CD4-positive, alpha-beta T cell treated with Interleukin-15 for 4 hours (primary cell): ENCODE results near the gene SUB1.
"Not testable (repeated sequence)": the region's sequence is repeated elsewhere in the genome, so short reads cannot be mapped to it uniquely, and the experiment has no call there.

Source experiments
- DNase-seq: peaks from one replicate; pipeline ENCODE4 v3.0.0-alpha.2; 2020; ENCODE audit warnings: low spot score

SUB1 gene

GRCh38 chr5:32600054-32600622 is 14.8 kb downstream of the SUB1 start:
- DNase-seq = no peak

DNA sequence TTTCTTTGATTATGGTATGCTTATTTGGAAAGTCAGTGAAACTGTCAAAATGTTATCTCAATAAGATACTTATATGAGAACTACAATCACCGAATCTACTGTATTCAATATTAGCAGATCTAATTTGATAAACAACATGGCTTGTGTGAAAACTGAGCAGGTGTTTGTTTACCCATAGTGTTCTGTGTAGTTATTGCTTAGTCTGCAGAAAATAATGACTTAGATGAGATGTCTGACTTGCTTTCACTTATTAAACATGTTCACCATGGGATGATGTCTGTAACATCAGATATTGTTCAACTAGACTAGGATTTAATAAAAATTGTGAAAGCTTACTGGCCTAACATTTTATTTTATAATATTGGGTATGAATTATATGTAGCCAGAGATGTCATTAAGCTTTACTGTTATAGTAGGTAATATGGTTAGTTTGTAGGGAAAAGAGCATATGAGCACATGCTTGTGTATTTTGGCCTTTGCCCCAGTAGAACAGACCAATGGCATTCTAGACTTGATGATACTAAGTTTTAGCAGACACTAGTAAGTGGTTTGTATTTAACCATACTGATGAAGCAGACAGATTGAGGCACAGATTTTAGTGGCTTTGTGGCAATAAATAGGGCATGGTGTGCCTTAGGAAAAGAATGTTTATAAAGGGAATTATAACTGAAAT is 16.4 kb downstream of the SUB1 start:
- DNase-seq = no peak

DNA sequence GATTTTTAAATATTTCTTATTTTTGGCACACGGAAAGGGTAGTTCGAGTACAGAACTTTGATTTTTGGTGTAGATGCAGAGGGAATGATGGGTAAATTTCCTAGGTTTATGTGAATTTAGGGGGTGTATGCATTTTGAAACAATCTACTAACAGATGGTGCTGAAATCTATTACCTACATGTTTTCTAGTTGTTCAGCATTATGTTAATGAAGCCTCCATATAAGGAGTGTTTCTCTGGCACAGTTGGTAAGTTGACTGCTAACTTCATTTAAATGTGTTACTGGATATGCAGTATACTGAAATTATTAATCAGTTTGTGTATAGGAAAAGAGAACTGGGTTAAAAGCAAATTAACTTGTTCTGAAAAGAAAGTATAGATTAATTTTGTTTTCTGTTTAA is 17.5 kb downstream of the SUB1 start:
- no peak for DNase-seq

- DNase-seq = no peak
Observed at GRCh38 chr5:32604800-32605765, 19.7 kb downstream of the SUB1 start.

GRCh38 chr5:32605766-32606152 is 20.4 kb downstream of the SUB1 start:
- no peak for DNase-seq

DNA sequence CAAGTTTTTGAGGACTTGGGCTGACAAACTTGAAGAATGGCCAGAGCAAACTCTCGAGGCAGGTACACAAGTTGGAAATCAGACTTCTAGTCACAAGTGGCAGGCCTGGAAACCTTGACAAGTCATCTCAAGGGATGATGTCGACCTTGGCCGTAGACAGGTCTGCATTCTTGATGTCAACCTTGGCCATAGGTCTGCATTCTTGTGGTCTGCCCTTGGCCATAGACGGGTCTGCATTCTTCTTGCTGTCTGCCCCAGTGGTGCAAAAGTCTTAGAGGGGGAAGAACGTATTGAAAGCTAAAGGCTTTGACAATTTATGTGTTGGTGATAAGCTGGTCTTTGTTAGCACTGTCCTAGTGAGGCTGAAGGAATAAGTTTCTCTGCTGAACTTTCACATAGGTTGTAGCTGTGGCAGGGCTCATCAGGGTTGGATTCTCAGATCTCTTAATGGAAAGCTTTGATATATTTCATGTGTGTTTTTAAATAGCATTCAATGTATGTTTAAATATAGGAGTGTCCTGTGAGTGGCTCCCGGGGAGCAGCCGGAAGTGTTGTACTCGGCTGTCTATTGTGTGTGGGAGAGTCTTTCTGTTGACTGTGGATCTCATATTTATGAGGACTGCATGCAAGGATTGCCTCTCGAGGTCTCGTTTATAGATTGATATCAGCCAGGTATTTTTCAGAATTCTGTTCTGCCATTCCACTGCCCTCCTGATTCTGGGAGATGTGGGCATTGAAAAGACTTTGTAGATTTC is 27.0 kb downstream of the SUB1 start:
- no peak for DNase-seq

GRCh38 chr5:32613050-32613672 is 27.8 kb downstream of the SUB1 start:
- peak; percentile 84 for DNase-seq

DNA sequence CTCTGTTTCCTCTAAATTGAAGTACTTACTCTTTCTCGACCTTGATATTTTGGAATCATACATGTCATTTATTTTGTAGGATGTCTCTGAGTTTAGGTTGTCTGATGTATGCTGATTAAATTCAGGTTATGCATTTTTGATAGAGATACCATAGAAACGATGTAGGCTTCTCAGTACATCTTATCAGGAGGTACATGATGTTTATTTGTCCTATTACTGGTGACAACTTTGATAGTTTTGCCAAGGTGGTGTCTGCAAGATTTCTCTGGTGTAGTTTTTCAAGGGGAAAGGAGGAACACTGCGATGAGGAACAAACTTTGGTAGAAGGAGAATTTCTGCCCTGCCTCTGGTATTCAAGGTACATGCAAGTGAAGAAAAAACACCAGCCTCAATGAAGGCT is 29.9 kb downstream of the SUB1 start:
- no peak for DNase-seq

DNA sequence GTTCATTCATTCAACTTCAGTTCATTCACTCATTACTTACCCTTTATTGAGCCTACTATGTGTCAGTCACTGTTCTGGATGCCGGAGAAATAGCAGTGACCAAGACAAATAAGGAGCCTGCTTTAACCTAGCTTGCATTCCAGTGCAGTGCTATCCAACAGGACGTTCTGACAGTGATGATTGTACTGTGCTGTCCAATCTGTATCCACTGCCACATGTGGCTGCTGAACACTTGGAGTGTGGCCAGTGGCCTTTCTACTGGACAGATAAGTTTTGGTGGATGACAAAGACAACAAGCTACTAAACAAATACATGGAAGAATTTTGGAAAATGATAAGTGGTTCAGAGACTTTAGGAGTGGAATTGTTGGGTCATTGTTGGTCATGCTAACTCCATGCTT is 33.6 kb downstream of the SUB1 start:
- DNase-seq = no peak

- no peak for DNase-seq
Observed at GRCh38 chr5:32621256-32621655, 35.9 kb downstream of the SUB1 start.

DNA sequence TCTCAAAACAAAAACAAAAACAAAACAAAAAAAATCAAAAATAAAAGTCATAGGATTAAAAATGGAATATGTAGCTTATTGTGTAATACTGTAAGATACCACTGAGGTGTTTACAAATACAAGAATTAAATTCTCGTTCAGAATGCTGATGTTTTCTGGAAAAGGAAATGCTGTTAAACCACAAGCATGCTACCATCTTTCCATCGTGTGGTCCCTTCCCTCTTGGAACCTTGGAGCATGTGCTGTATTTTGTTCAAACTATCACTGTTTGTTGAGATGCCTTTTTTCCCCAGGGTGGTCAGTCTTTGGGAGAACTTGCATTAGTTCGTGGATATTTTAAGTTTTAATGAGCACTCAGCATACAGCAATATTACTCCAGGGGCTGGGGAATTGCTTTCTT is 39.7 kb downstream of the SUB1 start:
- DNase-seq = no peak

- DNase-seq = no peak
Observed at GRCh38 chr5:32625547-32625946, 40.2 kb downstream of the SUB1 start.

DNA sequence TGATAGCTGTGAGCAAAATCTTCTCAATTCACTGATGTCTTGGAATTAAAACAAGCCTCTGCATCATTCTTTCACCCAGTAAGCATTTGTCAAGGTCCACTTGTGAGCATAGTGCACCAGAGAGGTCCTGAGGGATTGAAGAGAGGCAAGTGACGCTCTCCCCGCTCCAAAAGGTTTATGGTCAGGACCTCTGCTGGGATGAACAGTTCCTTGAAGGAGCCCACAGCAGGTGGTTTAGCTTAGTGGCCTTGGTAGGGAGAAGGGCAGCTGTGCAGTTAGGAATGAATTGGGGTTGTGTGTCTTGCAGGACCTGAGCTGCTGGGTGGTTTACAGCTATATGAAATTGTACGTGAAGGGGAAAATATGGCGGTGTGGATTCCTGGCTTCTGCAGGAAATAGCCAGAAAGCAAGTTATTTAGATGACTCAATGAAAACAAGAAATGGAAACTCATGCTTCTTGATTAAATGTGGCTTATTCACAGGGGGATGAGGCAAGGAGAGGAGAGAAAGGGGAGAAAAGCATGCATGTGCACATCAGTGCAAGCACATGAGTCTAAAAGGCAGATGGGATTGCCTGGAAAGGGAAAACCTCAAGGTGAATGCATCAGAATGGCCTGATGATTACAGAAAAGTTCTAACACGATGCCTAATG is 42.0 kb downstream of the SUB1 start:
- DNase-seq = no peak

DNA sequence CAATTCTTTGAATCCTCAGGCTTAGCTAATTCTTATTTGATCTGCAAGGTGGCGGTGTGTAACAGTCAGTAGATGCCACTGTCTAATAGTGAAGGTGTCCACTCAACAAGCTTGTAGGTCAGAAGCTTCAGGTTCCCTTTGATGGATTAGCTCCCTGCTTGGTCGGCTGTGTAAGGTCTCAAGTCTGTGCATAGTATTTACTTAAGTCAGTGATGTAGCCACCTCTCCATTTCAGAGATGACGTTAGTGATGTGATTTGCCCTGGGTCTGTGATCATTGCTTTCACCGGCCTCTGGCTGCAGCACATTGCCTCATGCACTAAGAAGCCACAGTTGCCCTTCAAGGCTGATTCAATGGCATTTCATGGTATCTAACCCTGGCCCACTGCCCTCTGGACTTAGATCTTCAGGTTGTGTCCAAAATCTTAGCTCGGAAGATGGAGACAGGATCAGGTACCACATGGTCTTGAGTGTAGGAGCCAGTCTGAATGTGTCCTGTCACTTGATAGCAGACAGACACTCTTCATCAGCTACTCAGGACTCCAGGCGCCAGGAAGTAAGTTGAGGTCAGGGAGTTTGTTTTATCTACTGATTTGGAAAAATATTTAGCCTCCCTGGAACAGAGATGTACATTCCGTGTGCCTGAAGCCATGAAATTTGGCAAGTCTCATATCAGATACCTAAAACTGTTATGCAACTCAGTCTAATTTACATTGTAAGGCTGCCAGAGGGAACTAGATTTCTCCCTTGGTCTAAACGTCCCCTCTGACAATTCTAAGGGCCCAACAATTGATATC is 42.9 kb downstream of the SUB1 start:
- DNase-seq = no peak

GRCh38 chr5:32630867-32631491 is 45.6 kb downstream of the SUB1 start:
- no peak for DNase-seq

- not testable (repeated sequence) for DNase-seq
Observed at GRCh38 chr5:32633017-32633416, 47.7 kb downstream of the SUB1 start.

GRCh38 chr5:32638309-32638708 is 53.0 kb downstream of the SUB1 start:
- no peak for DNase-seq

GRCh38 chr5:32639943-32640342 is 54.6 kb downstream of the SUB1 start:
- no peak for DNase-seq

DNA sequence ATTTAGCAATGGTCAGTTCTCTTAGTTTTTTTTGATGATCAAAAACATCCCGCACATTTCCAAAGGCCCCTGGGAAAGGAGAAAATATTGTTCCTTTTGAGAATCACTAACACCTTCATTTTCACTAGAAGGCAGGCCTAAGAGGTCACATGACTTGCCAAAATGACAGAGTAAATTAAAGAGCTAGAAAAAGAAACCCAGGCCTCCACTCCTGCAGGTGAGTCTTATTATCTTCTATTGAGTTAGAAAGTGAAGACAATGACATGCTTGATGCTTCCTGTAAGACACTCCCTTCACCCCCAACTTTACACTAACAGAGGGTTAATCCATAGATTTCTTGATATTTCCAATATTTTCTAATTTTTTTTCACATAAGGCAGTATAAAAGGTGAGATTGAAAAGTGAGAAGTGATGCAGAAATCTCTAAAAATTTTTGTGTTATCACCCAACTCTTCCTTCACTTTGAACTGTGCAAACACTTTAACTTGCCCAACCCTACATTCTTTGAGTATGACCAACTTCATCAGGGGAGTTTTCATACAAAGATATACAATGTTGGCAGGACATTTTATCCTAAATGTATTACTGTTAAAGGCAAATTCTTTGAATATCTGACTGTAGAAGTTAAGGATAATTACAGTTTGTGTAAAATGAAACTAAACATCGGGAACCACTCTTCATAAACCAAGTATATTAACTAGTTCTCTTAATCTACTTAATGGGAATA is 57.1 kb downstream of the SUB1 start:
- DNase-seq = no peak
